NCI-H1048 (cell line): Measurements from ENCODE around the gene CCP110.
"Not testable (repeated sequence)": the region's sequence is repeated elsewhere in the genome, so short reads cannot be mapped to it uniquely, and the experiment has no call there.

Experiments
- DNase-seq: peaks from one replicate; lab custom pipeline; 2025; lab: John Stamatoyannopoulos, UW

The CCP110 gene

GRCh38 chr16:19513377-19514053 is 10.2 kb upstream of the CCP110 start:
- no peak for DNase-seq

DNA sequence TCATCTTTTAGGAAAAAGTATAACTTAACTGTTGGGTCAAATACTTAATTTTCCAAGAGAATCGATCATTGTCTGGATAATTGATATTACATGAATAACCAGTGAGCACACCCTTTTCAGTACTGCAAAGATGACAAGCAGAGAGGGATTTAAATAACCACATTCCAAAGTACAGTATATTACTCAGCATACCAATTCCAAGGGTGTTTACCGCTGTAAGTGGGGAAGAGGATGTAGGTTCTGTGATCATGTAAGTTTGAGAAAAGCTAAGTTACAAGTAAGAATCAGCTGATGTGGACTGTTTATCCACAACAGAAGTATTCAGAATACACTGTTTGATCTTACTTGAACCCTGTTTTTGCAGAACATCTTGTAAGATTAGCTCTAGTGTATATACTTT is 8.0 kb upstream of the CCP110 start:
- DNase-seq = no peak

DNA sequence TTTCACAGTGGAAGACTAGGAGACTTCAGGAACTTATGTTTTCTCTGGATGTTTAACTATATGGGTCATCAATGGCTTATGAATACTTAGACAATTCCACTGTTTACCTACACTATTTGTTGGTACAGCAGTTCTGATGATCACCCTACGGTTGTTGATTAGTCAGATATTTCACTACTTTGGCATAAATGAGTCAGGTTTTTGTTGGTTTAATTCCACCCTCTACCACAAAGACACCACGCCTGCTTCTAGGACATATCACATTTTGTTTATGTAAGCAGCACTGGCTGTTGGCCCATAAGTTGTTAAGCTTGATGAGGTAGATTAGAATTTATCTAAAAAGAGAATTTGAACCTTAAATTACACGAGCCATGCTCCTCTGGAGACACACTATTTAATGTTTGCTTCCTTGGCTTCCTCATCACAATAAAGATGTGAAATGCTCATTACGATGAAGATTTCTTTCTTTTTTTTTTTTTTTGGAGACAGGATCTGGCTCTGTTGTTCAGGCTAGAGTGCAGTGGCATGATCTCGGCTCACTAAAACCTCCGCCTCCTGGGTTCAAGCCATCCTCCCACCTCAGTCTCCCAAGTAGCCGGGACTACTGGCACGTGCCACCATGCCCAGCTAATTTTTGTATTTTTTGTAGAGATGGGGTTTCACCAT is 6.2 kb upstream of the CCP110 start:
- DNase-seq = no peak

- DNase-seq = no peak
Observed at GRCh38 chr16:19518388-19518787, 5.4 kb upstream of the CCP110 start.

GRCh38 chr16:19520861-19521331 is 2.8 kb upstream of the CCP110 start:
- DNase-seq = no peak

DNA sequence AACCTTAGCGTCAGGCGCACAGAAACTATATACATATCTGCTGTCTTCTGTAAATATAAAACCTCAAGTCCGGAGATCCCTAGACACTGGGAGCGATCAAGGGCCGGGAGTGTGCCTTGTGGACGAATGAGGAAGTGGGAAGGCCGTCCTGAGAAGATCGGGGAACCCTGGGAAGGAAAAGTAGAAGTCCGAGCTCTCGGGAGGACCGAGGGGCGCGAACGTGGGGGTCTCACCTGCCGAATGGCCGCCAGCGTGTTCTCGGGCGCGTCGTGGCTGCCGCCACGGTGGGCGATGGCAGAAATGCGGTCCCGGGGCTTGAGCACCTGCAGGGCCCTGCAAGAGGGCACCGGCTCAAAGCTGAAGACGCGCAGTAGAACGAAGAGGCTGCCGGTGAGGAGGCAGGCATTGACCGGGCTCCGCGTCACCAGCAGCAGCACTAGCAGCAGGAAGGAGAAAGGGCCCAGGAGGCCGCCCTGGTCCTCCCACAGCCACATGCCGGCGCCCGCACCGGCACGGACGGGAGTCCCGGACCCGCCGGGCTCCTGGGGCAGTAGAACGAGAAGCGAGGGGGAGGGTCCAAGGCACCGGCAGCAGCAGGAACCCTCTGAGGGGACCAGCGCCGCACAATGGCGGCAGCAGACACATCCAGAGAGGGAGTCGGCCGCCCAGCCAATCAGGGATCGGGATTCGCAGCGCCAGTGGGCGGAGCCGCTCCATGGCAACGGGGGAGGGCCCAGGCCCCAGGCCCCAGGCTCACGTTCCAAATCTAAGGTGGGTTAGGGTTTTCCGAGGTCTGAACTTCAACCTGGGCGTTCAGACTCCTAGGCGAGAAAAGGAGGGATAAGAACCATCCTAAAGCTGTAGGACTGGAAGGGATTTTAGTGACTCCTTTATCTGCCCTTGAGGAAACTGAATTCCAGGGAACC is 2.0 kb upstream of the CCP110 start, which contains the start of gene GDE1:
Gene GDE1, minus strand, starts transcription at position 628 of the 926 bp plus-strand sequence. Its CDS starts 134 bp downstream, at position 494.
- DNase-seq = peak; percentile 50

DNA sequence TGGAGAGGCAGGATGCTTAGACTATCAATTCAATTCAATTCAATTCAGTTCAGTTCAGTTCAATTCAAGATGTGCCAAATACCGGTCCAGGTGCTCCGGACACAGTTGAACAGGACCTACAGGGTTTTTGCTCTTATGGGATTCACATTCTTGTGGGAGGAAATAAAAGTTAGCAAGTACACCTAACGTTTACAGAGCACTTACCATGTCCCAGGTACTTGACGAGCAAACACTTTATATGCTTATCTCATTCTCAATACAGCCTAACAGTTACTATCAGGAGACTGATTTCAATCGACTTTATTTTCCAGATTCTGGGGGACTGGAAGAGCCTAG is 1.4 kb upstream of the CCP110 start:
- no peak for DNase-seq

- no peak for DNase-seq
Observed at GRCh38 chr16:19522760-19523159, 982 bp upstream of the CCP110 start.

- DNase-seq = no peak
Observed at GRCh38 chr16:19523184-19523558, 571 bp upstream of the CCP110 start.

DNA sequence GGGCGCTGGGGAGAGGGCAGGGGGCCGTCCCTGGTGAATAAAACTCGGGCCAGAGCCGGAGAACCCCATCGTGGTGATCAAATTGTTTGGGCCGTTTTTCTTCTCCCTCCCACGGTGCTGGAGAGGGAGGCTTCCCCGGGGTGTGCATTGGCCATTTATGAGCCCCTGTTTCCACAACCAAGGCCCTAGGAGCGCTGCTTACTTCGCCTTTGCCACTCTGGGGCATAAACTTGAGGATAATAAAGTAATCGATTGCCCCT is 544 bp downstream of the CCP110 start:
- no peak for DNase-seq

GRCh38 chr16:19524616-19525384 is 1.1 kb downstream of the CCP110 start:
- no peak for DNase-seq

DNA sequence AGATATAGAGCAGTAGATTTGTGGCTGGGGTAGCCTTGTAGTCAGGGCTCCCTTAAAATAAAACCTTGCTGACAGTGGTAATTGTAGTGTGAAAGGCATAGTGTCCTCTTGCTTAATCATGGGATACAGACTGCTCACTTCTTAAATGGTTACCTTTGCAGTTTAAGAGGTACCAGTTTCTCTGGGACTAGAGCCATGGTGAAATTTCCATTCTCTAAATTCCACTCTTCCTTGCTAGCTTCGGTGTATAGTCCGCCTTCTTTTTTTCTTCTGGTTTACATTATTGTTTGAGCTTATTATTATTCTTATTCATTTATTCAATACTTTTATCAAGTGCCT is 1.6 kb downstream of the CCP110 start:
- DNase-seq = no peak

GRCh38 chr16:19527161-19527560 is 3.4 kb downstream of the CCP110 start:
- no peak for DNase-seq

DNA sequence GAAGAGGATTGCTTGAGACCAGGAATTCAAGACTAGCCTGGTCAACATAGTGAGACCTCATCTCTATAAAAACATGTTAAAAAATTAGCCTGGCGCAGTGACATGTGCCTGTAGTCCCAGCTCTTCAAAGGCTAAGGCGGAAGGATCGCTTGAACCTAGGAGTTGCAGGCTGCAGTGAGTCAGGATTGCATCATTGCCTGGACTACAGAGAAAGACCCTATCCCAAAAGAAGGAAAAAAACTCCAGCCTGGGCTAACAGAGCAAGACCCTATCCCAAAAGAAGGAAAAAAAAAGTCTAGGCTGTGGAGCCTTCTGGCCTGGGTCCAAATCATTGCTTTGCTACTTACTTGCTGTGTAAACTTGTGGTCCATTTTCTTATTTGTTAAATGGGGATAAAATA is 4.9 kb downstream of the CCP110 start:
- DNase-seq = no peak

DNA sequence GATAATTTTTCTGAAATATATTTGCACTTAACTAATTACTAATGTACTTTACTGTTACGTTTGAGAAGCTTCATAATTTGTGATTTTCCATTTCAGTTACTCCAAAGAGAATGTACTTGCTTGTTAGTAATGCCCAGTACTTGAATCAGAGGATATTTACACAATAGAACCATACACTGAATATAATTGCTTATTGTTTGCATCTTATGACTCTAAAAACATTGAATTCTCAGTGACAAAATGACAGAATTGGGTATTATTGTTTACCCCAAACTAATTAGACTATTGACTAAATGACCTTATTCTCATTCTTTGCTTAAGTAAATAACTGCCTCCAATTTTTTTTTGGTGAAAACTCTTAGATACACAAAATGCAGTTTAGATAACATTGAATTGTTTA is 8.9 kb downstream of the CCP110 start:
- DNase-seq = no peak

DNA sequence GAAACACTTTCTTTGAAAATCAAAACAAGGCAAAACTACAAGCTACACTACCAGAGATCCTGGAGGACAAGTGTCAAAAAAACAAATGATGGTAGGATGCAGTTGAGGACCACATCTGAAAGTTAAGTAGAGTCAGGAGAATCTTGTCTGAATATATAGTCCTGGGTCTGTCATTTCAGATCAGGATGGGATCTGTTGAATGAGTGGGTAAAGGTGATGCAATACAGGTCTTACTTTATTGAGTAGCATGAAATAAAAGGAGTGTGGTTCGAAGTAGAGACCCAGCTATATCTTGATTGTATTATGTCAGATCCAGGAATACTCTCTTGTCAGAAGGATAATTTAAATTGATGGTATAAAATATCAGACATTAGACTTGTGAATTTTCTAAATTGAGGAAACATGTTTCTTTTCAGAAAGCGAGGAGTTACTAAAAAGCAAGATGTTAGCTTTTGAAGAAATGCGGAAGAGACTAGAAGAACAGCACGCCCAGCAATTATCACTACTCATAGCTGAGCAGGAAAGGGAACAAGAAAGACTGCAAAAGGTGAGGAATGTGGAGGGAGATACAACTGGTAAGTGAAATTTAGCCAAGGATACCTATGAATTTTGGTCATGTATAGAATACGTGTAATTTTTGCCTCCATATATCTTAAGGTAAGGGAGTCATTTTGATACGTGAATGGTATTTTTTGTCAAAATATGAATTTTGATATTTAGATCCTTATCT is 16.7 kb downstream of the CCP110 start:
- DNase-seq = no peak

DNA sequence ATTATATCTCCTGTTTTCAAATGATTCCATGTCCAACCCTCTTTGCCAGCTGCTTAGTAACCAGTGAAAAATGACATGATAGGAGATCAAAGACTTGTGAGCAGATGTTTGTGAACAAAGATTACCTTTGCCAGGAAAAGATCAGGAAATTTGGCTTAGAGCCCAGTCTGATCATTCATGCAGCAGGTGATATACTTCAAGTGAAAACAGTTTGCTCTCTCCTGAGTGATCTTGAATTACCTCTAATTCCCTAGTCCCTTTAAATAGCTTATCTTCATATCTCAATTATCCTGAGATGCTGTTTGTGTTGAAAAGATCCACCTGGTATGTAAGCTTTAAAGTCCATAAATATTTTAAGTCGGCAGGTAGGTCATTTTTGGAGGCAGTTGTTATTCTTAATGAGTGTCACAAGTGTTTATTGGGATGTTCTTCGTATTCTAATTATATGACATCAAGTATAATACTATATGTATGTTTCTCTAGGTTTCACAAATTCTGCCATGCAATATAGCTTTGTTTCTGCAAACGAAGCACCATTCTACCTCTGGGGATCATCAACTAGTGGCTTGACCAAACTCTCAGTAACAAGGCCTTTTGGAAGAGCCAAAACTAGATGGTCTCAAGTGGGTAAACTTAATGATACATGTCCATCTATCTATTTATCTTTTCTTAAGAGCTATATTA is 18.5 kb downstream of the CCP110 start:
- no peak for DNase-seq

GRCh38 chr16:19543278-19543996 is 19.7 kb downstream of the CCP110 start:
- DNase-seq = not testable (repeated sequence)

DNA sequence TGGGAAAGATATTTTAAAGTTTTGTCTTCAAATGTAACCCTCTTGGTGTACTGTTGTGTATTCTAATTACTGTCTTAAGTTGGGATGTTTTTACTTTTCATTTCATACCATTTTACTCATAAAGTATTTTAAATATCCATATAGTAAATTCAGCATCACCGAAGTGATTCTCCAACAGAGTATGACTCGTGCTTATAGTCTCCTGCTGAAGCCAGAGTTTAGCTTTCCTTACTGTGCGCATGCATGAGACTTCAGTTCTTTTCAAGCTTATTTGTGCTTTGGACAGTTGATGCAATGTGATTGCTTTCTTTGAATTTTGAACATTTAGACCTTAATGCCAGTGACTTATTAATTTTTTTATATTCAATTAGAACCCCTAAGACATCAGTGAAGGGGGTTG is 24.4 kb downstream of the CCP110 start:
- no peak for DNase-seq

DNA sequence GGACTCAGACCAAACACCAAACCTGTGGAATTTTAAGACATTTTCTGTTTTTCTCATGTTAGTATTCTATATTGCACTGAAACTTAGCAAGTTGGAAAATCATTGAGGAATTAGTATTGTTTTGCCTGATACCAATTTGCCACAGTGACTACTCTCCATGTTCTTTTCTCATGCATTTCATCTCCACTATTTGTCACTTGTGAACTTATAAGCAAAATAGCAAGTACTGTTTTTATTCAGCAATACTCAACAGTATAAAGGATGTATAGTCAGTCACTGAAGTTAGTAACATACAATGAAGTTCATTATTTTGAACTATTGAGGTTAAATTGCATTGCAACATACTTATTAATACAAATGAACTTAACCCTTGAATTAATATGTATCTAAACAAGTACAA is 25.9 kb downstream of the CCP110 start:
- DNase-seq = no peak
